C4-2B (cell line): Measurements from ENCODE around the gene PDSS1.

Source experiments
- H3K27ac ChIP-seq: fragments of 450-650 bp; 2 replicates; pipeline ENCODE4 v1.5.1; 2017
- CTCF ChIP-seq: fragments of 450-650 bp; conservative IDR thresholded peaks from 2 replicates; pipeline ENCODE4 v1.5.1; 2017; ENCODE audit warnings: mild to moderate bottlenecking
- ZFX ChIP-seq: fragments of 450-650 bp; IDR thresholded peaks from 2 replicates; pipeline ENCODE4 v1.6.1; 2017

PDSS1 gene

GRCh38 chr10:26703096-26703495 lies 5.6 kb downstream of the PDSS1 start:
- TF ChIP-seq ZFX, result no peak
- TF ChIP-seq CTCF, result no peak
- H3K27ac ChIP-seq, result no peak overlapping the region

DNA sequence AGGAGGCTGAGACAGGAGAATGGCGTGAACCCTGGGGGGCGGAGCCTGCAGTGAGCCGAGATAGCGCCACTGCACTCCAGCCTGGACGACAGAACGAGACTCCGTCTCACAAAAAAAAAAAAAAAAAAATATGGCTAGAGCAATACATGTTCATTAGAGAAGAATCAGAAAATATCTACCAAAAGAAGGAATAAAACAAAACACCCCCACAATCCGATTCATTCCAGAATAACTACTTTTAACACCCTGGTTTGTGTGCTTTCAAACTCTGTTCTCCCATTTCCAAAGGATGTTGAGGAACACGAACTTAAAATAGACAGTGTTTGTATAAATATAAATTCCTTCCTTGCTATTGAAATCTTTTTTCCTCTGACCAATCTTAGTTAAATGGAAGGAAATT lies 6.5 kb downstream of the PDSS1 start:
- TF ChIP-seq ZFX (no peak), CTCF (no peak)
- H3K27ac ChIP-seq, result no peak overlapping the region

DNA sequence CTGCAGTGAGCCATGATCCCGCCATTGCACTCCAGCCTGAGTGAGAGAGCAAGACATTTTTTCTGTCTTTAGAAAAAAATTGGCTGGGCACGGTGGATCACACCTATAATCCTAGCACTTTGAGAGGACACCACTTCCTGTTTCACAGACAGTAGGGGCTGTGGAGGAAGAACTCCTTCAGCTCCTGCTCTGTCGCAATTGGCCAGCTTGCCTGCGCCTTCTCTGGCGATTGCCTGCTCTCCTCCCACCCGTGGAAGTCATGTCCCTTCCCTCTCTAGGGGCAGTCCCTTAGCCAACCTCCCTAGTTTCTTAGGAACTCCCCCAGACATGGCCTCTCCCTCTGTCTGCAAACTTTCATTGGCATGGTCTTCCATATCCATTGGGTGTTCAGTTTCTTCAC lies 8.7 kb downstream of the PDSS1 start:
- no peak overlapping the region for H3K27ac ChIP-seq

DNA sequence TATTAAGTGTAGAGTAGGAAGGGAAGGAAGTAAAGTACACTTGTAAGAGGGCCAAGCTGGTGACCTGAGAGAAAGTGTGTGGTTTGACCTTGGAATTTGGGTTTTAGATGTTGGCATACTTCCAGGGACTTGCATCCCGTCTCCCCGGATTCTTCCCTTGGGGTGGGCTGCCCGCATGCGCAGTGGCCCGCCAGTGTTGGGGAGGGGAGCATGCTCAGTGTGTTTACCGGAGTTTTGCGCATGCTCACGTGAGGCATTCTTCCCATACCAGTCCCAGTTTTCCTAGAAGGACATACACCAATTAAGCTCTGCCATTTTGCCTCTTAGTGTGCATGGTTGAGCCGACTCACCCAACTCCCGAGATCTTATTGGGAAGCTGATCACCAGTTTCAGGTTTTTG lies 9.4 kb downstream of the PDSS1 start:
- TF ChIP-seq CTCF (no peak), ZFX (no peak)
- H3K27ac ChIP-seq, result no peak overlapping the region

More for the DNA sequence above, 8.7 kb downstream of the PDSS1 start:
- TF ChIP-seq CTCF (no peak), ZFX (no peak)

DNA sequence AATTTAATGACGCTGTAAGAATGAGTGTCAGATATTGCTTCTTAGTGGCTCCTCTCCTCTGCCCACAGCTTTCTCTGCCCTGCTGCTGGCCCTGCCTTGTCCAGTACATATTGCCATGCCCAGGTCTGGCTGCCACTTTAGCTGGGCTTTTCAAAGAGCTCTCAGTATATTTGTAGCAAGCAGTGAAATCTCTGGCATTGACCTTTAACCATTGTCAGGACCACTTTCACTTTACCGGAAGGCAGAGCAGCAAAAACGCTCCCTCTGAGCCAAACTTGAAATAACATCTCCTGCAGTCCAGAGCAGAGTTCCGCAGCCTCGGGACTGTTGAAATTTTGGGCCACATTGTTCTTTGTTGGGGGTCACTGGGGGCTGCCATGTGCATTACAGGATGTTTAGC lies 13.8 kb downstream of the PDSS1 start:
- TF ChIP-seq CTCF, result no peak
- TF ChIP-seq ZFX, result no peak
- H3K27ac ChIP-seq, result no peak overlapping the region

- H3K27ac ChIP-seq, result no peak overlapping the region
- TF ChIP-seq CTCF (no peak), ZFX (no peak)
These were observed 17.1 kb downstream of the PDSS1 start for GRCh38 chr10:26714415-26715136.

DNA sequence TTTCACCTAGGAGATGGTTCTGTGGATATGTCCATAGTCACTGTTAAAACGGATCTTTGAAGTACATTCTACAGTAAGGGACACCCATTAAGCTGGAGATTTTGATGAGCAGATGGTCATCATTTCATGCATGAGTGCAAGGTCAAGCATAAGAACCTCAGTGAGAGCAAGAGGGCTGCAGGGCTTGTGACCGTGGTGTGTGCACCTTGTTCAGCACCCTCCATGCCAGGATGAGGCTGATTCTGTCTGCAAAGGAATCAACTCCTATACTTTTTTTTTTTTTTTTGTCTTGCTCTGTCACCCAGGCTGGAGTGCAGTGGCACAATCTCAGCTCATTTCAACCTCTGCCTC lies 17.6 kb downstream of the PDSS1 start:
- TF ChIP-seq ZFX (no peak), CTCF (no peak)
- no peak overlapping the region for H3K27ac ChIP-seq
